Superior temporal gyrus (tissue), 1 donor: ENCODE data around the gene SAFB.
A peak's percentile ranks its signal among the peaks of the same experiment; 100 is the strongest.
"Not testable (repeated sequence)": the region's sequence is repeated elsewhere in the genome, so short reads cannot be mapped to it uniquely, and the experiment has no call there.

ENCODE experiments used
- DNase-seq: peaks from one replicate; pipeline ENCODE4 v3.0.0-alpha.2; 2016; ENCODE audit errors: extremely low spot score

SAFB gene

GRCh38 chr19:5684694-5685430, 62.0 kb downstream of the SAFB start:
- DNase-seq: no peak

- no peak for DNase-seq
These were observed 63.4 kb downstream of the SAFB start for GRCh38 chr19:5686326-5686646.

GRCh38 chr19:5686647-5687359, 63.9 kb downstream of the SAFB start:
- DNase-seq: peak; percentile 74

DNA sequence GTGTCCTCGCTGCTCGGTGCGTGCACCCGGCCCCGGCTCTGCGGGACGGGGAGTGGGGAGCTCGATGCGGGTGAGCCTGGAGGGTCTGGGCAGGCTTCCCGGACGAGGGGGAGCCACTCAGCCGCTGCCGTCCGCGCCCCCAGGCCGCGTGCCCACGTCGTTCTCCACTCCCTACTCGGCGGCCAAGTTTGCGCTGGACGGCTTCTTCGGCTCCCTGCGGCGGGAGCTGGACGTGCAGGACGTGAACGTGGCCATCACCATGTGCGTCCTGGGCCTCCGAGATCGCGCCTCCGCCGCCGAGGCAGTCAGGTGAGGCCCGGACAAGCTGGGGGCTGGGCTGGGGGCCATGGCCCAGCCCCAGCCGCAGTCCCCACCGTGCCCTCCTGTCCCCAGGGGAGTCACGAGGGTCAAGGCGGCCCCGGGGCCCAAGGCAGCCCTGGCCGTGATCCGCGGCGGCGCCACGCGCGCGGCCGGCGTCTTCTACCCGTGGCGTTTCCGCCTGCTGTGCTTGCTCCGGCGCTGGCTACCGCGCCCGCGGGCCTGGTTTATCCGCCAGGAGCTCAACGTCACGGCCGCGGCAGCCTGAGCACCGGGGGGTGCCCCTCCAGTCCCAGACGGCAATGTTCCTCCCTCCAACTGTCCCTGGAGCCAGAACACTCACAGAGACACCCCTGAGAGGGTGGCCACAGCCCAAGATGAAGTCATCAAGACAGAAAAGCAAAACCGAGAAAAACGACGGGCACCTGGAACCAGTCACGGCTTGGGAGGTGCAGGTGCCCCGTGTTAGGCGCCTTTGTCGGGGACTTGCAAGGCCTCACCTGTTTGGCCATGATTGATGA, 64.7 kb downstream of the SAFB start:
- no peak for DNase-seq

DNA sequence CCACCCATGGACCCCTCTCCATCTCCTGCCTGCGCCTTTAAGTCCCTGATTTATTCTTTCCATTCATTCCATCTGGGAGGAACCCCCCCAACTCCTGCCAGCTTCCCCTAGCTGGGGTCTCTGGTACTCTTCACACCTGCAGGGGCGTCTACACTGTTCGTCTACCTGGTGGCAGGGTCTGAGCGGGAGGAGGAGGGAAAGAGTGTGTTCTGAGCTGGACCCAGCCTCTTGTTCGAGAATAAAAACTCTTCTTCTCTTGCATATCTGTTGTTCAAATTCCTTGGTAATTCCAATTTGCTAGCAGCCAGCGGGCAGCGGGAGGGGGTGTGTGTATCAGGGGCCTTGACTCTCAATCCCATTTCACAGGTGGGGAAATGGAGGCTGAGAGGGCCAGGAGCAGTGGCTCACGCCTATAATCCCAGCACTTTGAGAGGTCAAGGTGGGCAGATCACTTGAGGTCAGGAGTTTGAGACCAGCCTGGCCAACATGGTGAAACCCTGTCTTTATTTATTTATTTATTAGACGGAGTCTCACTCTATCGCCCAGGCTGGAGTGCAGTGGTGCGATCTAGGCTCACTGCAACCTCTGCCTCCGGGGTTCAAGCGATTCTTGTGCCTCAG, 65.5 kb downstream of the SAFB start:
- DNase-seq: not testable (repeated sequence)

DNA sequence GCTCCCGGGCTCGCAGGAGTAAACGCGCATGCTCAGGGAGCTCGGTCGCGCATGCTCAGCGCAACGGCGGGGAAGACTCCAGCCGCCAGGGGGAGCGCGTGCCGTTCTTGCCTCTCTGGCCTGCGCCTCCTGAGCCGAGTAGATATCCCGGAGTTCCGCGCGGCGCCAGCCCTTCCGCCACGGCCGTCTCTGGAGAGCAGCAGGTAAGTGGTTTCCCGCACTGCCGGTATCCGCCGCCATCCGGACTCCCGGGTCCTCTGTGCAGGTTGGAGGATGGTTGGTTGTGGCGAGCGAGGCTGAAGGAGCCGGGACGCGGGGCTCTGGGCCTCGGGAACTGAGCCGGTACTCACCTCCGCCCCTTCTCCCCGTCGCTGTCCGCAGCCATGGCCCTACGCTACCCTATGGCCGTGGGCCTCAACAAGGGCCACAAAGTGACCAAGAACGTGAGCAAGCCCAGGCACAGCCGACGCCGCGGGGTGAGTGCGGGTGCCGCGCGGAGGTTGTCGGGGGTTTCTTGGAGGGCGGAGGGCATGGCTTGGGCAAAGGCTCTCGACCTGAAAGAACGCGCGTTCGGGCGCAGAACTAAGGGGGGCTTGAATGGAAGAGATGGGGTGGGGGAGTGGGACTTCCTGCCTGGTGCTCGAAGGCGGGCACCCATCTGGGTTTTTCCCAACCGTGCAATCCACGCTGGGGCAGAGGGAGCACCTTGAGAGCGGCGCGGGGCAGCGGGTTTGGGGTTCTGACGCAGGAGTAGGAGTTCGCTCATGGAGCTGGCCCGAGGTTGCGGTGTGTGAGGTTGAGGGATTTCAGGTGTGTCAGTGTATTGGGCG, 67.5 kb downstream of the SAFB start, which contains the start of gene RPL36:
TSS of gene RPL36 (plus strand) at position 171 of the 830 bp plus-strand sequence. CDS start at position 384, 213 bp downstream.
- peak; percentile 98 for DNase-seq

- peak; percentile 15 for DNase-seq
These were observed 68.3 kb downstream of the SAFB start for GRCh38 chr19:5690955-5691821.

- no peak for DNase-seq
These were observed 69.2 kb downstream of the SAFB start for GRCh38 chr19:5691822-5692722.

- DNase-seq: no peak
These were observed 69.9 kb downstream of the SAFB start for GRCh38 chr19:5692723-5693194.

DNA sequence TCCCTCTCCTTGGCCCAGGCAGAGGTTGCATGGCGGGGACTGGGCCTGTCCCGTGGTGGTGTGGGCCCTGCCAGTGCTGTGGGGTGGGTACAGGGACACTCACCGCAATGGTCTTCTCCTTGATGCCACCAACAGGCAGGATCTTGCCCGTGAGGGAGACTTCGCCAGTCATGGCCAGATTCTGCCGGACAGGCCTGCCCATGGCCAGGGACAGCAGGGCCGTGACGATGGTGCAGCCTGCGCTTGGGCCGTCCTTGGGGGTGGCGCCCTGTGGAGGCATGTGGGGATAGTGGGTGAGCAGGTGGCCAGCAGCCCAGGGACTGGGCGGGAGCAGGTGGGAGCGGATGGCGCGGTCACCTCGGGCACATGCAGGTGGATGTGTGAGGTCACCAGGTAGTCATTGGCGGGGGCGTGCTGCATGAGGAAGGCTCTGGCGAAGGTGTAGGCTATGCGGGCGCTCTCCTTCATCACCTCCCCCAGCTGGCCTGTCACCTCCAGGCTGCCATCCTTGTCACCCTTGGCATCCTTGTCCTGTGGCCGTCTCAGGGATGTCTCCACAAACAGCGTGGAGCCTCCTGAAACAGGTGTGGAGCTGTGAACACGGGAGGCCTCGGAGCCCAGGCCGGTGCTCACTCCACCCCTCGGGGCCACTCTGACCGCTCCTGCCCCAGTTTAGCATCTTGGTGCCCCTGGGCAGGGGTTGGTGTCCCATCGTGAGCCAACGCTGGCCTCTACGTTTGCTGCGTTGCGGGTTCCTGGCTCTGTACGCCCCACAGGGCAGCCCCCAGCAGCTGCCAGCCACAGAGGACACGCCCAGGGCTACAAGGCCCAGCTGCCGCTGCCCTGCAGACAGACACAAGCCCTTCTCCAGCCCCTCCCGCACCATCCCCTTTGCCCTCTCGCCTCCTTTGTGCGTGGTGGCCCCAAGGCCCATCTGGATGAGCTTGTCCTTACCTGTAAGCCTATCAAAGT, 70.6 kb downstream of the SAFB start:
- DNase-seq: no peak

- DNase-seq: no peak
These were observed 71.5 kb downstream of the SAFB start for GRCh38 chr19:5694167-5694955.

GRCh38 chr19:5694956-5695648, 72.2 kb downstream of the SAFB start:
- no peak for DNase-seq

DNA sequence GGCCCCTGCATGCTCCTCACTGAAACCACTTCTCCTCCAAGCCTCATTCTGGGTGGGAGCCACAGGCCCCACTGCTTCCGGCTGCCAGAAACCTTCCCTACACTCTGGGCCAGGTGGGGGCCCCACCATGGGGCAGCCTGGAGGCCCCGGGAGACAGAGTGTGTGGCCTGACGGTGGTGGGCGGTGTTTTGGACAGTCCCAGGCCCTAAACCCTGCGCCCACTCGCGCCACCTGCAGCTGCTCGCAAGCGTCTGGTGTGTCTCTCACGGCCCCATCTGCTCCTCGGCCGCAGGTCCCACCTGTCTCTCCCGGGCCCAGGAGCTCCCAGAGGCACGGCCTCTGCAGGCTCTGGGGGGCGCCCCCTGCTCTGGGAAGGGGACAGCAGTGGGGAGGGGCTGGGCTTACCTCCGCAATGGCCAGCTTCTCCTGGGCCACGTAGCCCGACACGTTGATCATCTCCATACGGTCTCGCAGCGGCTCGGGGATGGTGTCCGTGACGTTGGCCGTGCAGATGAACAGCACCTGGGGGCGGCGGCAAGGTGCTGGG, 72.8 kb downstream of the SAFB start:
- DNase-seq: no peak

DNA sequence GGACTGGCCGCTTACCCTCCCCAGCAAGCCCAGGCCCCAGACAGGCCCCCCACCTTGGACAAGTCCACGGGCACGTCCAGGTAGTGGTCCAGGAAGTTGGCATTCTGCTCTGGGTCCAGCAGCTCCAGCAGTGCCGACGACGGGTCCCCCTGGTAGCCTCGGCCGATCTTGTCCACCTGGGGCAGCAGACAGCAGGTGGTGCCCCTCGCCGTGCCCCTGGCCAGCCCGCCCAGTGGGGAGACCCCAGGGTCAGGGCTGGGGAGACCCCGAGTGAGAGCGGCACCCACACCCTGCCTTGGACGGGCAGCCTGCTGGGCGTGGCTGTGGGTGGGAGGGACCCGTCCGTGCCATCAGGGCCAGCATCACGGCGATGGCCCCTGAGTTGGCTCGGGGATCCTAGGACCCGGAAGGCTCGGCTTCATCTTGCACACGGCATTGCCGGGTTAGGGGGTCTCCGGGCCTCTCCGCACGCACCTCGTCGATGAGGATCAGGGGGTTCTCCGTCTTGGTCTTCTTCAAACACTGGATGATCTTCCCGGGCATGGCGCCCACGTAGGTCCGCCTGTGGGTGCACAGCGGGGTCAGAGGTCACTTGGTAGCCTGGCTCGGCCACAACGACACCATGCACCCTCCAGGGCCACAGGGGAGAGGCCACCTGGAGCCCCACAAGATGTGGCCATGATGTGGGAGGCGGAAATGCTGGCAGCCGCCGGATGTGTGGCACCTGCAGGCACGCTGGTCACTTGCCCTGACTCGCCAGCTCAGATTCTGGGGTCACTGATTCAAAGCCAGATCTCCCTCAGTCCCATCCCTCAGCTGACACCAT, 73.5 kb downstream of the SAFB start:
- no peak for DNase-seq
